Muscle of leg (tissue), 11 donors: ENCODE data around the gene CDH22. TPM values are rescaled to one million over a fixed set of nuclear protein-coding genes. Genes with fewer than 3 reads are reported as not detected.

Experiments
- DNase-seq: peaks from one replicate; pipeline ENCODE4 v3.0.0; 2013
- H3K27ac ChIP-seq: one replicate; pipeline ENCODE4 v1.5.1; 2013; ENCODE audit warnings: mild to moderate bottlenecking, low read length, control low read depth
- H3K27me3 ChIP-seq: one replicate; pipeline ENCODE4 v1.6.1; 2013; ENCODE audit warnings: low read length; ENCODE audit not compliant: control insufficient read depth, insufficient read depth
- H3K36me3 ChIP-seq: one replicate; pipeline ENCODE4 v1.6.1; 2013; ENCODE audit warnings: low read length; ENCODE audit not compliant: control insufficient read depth, insufficient read depth
- H3K4me1 ChIP-seq: one replicate; pipeline ENCODE4 v1.6.1; 2013; ENCODE audit warnings: low read length; ENCODE audit not compliant: control insufficient read depth, insufficient read depth
- H3K4me3 ChIP-seq: one replicate; pipeline ENCODE4 v1.5.1; 2013; ENCODE audit warnings: low read length, control low read depth
- H3K9me3 ChIP-seq: replicated peaks from 2 replicates; pipeline ENCODE4 v1.6.1; 2013; ENCODE audit warnings: low read depth, low read length; ENCODE audit not compliant: control insufficient read depth
- WGBS: methylation state at CpG from one replicate; pipeline ENCODE4 v1.1.5; 2013; ENCODE audit warnings: missing lambda C conversion rate; ENCODE audit not compliant: insufficient coverage; 5-methylcytosine and 5-hydroxymethylcytosine counted together
- polyA plus RNA-seq, 8 donors: library from polyadenylated mRNA; unstranded; fragments of 120-200 nt; gene quantifications; one replicate each; pipeline versions ENCODE4 v1.2.1 to v1.2.3, GENCODE V29; 2013; ENCODE audit warnings: inconsistent platforms in 1 of 8, low replicate concordance in 1 of 8; ENCODE audit not compliant: insufficient read length in 8 of 8, insufficient read depth in 1 of 8
- total RNA-seq: library from RNA; stranded (reverse); fragments of 120-200 nt; gene quantifications from one replicate; pipeline ENCODE4 v1.2.4, GENCODE V29; 2013

The CDH22 gene
- total and polyA plus RNA-seq, 9 donors: 0.13 to 0.43 (median 0.25) TPM

- WGBS: 52% methylated on average over 11 of the region's 12 CpGs
- H3K36me3 ChIP-seq: no peaks in the 10 kb centered on the region
- no peak overlapping the region for H3K27ac ChIP-seq
- H3K4me1 ChIP-seq: peaks cover 27% of the 10 kb centered on the region
- no peaks in the 10 kb centered on the region for H3K9me3 ChIP-seq
- H3K27me3 ChIP-seq: peaks cover 20% of the 10 kb centered on the region
- no peak for DNase-seq
- H3K4me3 ChIP-seq: no peak overlapping the region
These were observed 24.3 kb upstream of the CDH22 start for GRCh38 chr20:46332373-46333160.

- no peaks in the 10 kb centered on the region for H3K9me3 ChIP-seq
- no peak overlapping the region for H3K4me3 ChIP-seq
- DNase-seq: no peak
- H3K36me3 ChIP-seq: no peaks in the 10 kb centered on the region
- H3K27me3 ChIP-seq: peaks cover 20% of the 10 kb centered on the region
- H3K4me1 ChIP-seq: peaks cover 27% of the 10 kb centered on the region
- 52% methylated on average over 8 of the region's 13 CpGs for WGBS
- H3K27ac ChIP-seq: no peak overlapping the region
These were observed 23.5 kb upstream of the CDH22 start for GRCh38 chr20:46331611-46332361.

- Histone ChIP-seq H3K9me3 (no peaks in the 10 kb centered on the region), H3K27ac (no peak overlapping the region), H3K4me3 (no peak overlapping the region), H3K4me1 (peaks cover 27% of the 10 kb centered on the region), H3K27me3 (peaks cover 20% of the 10 kb centered on the region), H3K36me3 (no peaks in the 10 kb centered on the region)
- WGBS: 70% methylated on average over 13 of the region's 13 CpGs
- DNase-seq: no peak
These were observed 22.6 kb upstream of the CDH22 start for GRCh38 chr20:46330831-46331371.

GRCh38 chr20:46330072-46330763 is 21.9 kb upstream of the CDH22 start:
- no peaks in the 10 kb centered on the region for H3K9me3 ChIP-seq
- DNase-seq: no peak
- H3K27me3 ChIP-seq: peaks cover 22% of the 10 kb centered on the region
- no peak overlapping the region for H3K4me3 ChIP-seq
- WGBS: 62% methylated on average over 8 of the region's 13 CpGs
- no peaks in the 10 kb centered on the region for H3K36me3 ChIP-seq
- peaks cover 27% of the 10 kb centered on the region for H3K4me1 ChIP-seq
- H3K27ac ChIP-seq: no peak overlapping the region

- Histone ChIP-seq H3K27ac (no peak overlapping the region), H3K4me1 (peaks cover 22% of the 10 kb centered on the region), H3K36me3 (no peaks in the 10 kb centered on the region), H3K4me3 (no peak overlapping the region), H3K27me3 (peaks cover 24% of the 10 kb centered on the region), H3K9me3 (no peaks in the 10 kb centered on the region)
- DNase-seq: no peak
- WGBS: 55% methylated on average over 15 of the region's 16 CpGs
These were observed 20.0 kb upstream of the CDH22 start for GRCh38 chr20:46328200-46328882.

GRCh38 chr20:46327557-46327956 is 19.3 kb upstream of the CDH22 start:
- H3K27me3 ChIP-seq: peaks cover 20% of the 10 kb centered on the region
- H3K27ac ChIP-seq: no peak overlapping the region
- WGBS: 90% methylated on average over 3 of the region's 6 CpGs

GRCh38 chr20:46325789-46326188 is 17.5 kb upstream of the CDH22 start:
- peaks cover 22% of the 10 kb centered on the region for H3K27me3 ChIP-seq
- H3K4me1 ChIP-seq: peaks cover 14% of the 10 kb centered on the region
- no peaks in the 10 kb centered on the region for H3K36me3 ChIP-seq
- H3K27ac ChIP-seq: no peak overlapping the region
- H3K9me3 ChIP-seq: no peaks in the 10 kb centered on the region
- WGBS: no CpG with 5 or more reads among the region's 1 CpG
- DNase-seq: no peak
- no peak overlapping the region for H3K4me3 ChIP-seq

More at GRCh38 chr20:46327557-46327956, 19.3 kb upstream of the CDH22 start:
- Histone ChIP-seq H3K4me1 (peaks cover 22% of the 10 kb centered on the region), H3K4me3 (no peak overlapping the region), H3K9me3 (no peaks in the 10 kb centered on the region), H3K36me3 (no peaks in the 10 kb centered on the region)
- no peak for DNase-seq

- WGBS: 84% methylated on average over 3 of the region's 6 CpGs
- no peaks in the 10 kb centered on the region for H3K9me3 ChIP-seq
- peaks cover 8% of the 10 kb centered on the region for H3K4me1 ChIP-seq
- H3K4me3 ChIP-seq: no peak overlapping the region
- H3K27me3 ChIP-seq: peaks cover 22% of the 10 kb centered on the region
- no peak overlapping the region for H3K27ac ChIP-seq
- no peaks in the 10 kb centered on the region for H3K36me3 ChIP-seq
- DNase-seq: no peak
These were observed 16.8 kb upstream of the CDH22 start for GRCh38 chr20:46324960-46325703.

- no peak for DNase-seq
- Histone ChIP-seq H3K4me3 (no peak overlapping the region), H3K27ac (no peak overlapping the region), H3K27me3 (peaks cover 20% of the 10 kb centered on the region), H3K4me1 (peaks cover under 1% of the 10 kb centered on the region), H3K9me3 (no peaks in the 10 kb centered on the region), H3K36me3 (no peaks in the 10 kb centered on the region)
- WGBS: no CpG with 5 or more reads among the region's 7 CpGs
These were observed 16.1 kb upstream of the CDH22 start for GRCh38 chr20:46324379-46324778.
